ENCODE results near the gene IDS. TPM values are rescaled to one million over a fixed set of nuclear protein-coding genes. Genes with fewer than 3 reads are reported as not detected.

Gene IDS
- total RNA-seq, 1 donor from 2014 or later, result 54.0 TPM

- TF ChIP-seq CTCF (conservative IDR thresholded peaks at IDR 0.05; ENCODE audit: low read depth, low read length), result no peak
- no peak overlapping the region for H3K4me3 ChIP-seq (ENCODE audit: low read depth, low read length)
- DNase-seq (ENCODE audit: low read depth), result peak; percentile 51
These were observed 32.5 kb downstream of the IDS start for GRCh38 chrX:149472625-149473024.

GRCh38 chrX:149471397-149471796 lies 33.7 kb downstream of the IDS start:
- no peak overlapping the region for H3K4me3 ChIP-seq (ENCODE audit: low read depth, low read length)
- no peak for DNase-seq (ENCODE audit: low read depth)
- no peak for TF ChIP-seq CTCF (conservative IDR thresholded peaks at IDR 0.05; ENCODE audit: low read depth, low read length)

GRCh38 chrX:149470955-149471354 lies 34.2 kb downstream of the IDS start:
- peak; percentile 73 for TF ChIP-seq CTCF (conservative IDR thresholded peaks at IDR 0.05; ENCODE audit: low read depth, low read length)
- H3K4me3 ChIP-seq (ENCODE audit: low read depth, low read length), result peak overlapping the region; percentile 11
- no peak for DNase-seq (ENCODE audit: low read depth)

GRCh38 chrX:149469406-149469805 lies 35.7 kb downstream of the IDS start:
- TF ChIP-seq CTCF (conservative IDR thresholded peaks at IDR 0.05; ENCODE audit: low read depth, low read length), result no peak
- no peak overlapping the region for H3K4me3 ChIP-seq (ENCODE audit: low read depth, low read length)
- no peak for DNase-seq (ENCODE audit: low read depth)

GRCh38 chrX:149467920-149468319 lies 37.2 kb downstream of the IDS start:
- TF ChIP-seq CTCF (conservative IDR thresholded peaks at IDR 0.05; ENCODE audit: low read depth, low read length), result no peak
- H3K4me3 ChIP-seq (ENCODE audit: low read depth, low read length), result no peak overlapping the region
- DNase-seq (ENCODE audit: low read depth), result no peak

GRCh38 chrX:149467461-149467860 lies 37.6 kb downstream of the IDS start:
- DNase-seq (ENCODE audit: low read depth), result no peak
- no peak for TF ChIP-seq CTCF (conservative IDR thresholded peaks at IDR 0.05; ENCODE audit: low read depth, low read length)
- H3K4me3 ChIP-seq (ENCODE audit: low read depth, low read length), result no peak overlapping the region

GRCh38 chrX:149462849-149463248 lies 42.3 kb downstream of the IDS start:
- no peak for DNase-seq (ENCODE audit: low read depth)
- TF ChIP-seq CTCF (conservative IDR thresholded peaks at IDR 0.05; ENCODE audit: low read depth, low read length), result no peak
- H3K4me3 ChIP-seq (ENCODE audit: low read depth, low read length), result no peak overlapping the region
